ENCODE measurements around the gene SLC22A24.

SLC22A24 gene

DNA sequence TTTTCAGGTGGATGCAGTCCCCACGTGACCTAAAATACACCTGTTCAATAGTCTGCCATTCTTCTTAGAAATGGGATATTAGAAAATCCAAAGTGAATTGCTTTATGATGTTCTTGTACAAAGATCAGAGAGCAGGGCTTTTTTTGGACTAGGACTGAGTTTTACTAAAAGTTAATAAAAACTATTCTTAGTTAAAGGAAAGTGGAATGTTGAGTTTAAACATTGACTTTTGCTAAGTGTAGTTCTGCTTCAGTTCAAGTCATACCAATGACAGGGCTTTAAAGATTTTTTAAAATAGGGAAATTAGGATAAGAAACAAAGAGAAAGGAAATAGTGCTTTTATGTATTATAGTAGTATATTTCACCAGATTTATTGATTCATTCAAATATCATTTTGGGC is at the start of gene SLC22A24:
Gene SLC22A24 (minus strand): TSS at position 101 of the 400 bp plus-strand sequence. CDS start 442 bp downstream, outside the sequence.
- TF ChIP-seq CTCF (IDR thresholded peaks at IDR 0.05; ENCODE audit: low read depth, low read length, missing control alignments), result no peak
- DNase-seq, result no peak
- in situ Hi-C loops (cut with HindIII; ENCODE audit: low pct_ligation_motif_present, low sequenced_read_pairs), result no loop called here
- Histone ChIP-seq H3K27me3 (replicated peaks) (no peaks in the 10 kb centered on the region), H3K27ac (no peak within 1 kb of the TSS), H3K36me3 (replicated peaks) (no peaks in the 10 kb centered on the region), H3K4me3 (ENCODE audit: low read depth, low read length) (no peak within 1 kb of the TSS)

GRCh38 chr11:63180536-63180935 is 36.5 kb upstream of the SLC22A24 start:
- Histone ChIP-seq H3K4me3 (ENCODE audit: low read depth, low read length) (no peak overlapping the region), H3K27me3 (replicated peaks) (no peaks in the 10 kb centered on the region), H3K27ac (no peak overlapping the region), H3K36me3 (replicated peaks) (no peaks in the 10 kb centered on the region)
- TF ChIP-seq CTCF (IDR thresholded peaks at IDR 0.05; ENCODE audit: low read depth, low read length, missing control alignments), result no peak
- in situ Hi-C loops (cut with HindIII; ENCODE audit: low pct_ligation_motif_present, low sequenced_read_pairs), result no loop called here
- no peak for DNase-seq

DNA sequence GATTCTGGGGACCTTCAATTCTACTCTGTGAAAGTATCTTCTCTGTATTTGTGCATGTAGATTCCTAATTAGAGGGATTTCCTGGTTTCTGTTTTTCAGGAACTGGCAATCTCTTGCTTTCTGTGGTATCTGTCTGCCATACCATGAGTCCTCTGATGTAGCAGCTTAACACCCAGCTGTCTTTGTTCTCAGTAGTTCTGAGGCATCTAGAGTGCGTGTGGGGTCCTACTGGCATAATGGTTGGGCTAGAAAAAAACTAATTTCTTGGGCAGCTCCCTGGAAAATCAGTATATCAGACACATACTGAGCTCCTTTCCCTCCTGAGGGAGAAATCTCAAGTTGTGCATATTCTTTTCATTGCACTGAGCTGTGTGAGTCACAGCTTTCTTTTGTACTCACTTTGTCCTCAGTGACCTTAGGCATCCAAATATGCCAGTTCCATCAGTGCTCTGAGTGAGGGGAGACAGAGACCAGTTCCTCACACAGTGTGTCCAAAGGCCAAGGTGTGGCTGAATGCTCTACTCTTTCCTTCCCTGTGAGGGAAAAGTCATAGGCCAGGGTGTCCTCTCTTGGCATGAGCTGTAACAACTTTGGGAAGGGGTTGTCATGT is 35.5 kb upstream of the SLC22A24 start:
- in situ Hi-C loops (cut with HindIII; ENCODE audit: low pct_ligation_motif_present, low sequenced_read_pairs), result no loop called here
- Histone ChIP-seq H3K27me3 (replicated peaks) (no peaks in the 10 kb centered on the region), H3K36me3 (replicated peaks) (no peaks in the 10 kb centered on the region), H3K27ac (no peak overlapping the region), H3K4me3 (ENCODE audit: low read depth, low read length) (no peak overlapping the region)
- TF ChIP-seq CTCF (IDR thresholded peaks at IDR 0.05; ENCODE audit: low read depth, low read length, missing control alignments), result no peak
- DNase-seq, result no peak

- Histone ChIP-seq H3K27ac (no peak overlapping the region), H3K4me3 (ENCODE audit: low read depth, low read length) (no peak overlapping the region), H3K36me3 (replicated peaks) (no peaks in the 10 kb centered on the region), H3K27me3 (replicated peaks) (no peaks in the 10 kb centered on the region)
- TF ChIP-seq CTCF (IDR thresholded peaks at IDR 0.05; ENCODE audit: low read depth, low read length, missing control alignments), result no peak
- DNase-seq, result no peak
- in situ Hi-C loops (cut with HindIII; ENCODE audit: low pct_ligation_motif_present, low sequenced_read_pairs), result no loop called here
Observed at GRCh38 chr11:63177872-63178271, 33.9 kb upstream of the SLC22A24 start.

GRCh38 chr11:63165706-63166310 is 21.8 kb upstream of the SLC22A24 start:
- H3K4me3 ChIP-seq (ENCODE audit: low read depth, low read length), result no peak overlapping the region
- in situ Hi-C loops (cut with HindIII; ENCODE audit: low pct_ligation_motif_present, low sequenced_read_pairs), result no loop called here
- no peak for TF ChIP-seq CTCF (IDR thresholded peaks at IDR 0.05; ENCODE audit: low read depth, low read length, missing control alignments)
- no peaks in the 10 kb centered on the region for H3K36me3 ChIP-seq (replicated peaks)
- H3K27me3 ChIP-seq (replicated peaks), result no peaks in the 10 kb centered on the region
- no peak overlapping the region for H3K27ac ChIP-seq
- peak; percentile 20 for DNase-seq

DNA sequence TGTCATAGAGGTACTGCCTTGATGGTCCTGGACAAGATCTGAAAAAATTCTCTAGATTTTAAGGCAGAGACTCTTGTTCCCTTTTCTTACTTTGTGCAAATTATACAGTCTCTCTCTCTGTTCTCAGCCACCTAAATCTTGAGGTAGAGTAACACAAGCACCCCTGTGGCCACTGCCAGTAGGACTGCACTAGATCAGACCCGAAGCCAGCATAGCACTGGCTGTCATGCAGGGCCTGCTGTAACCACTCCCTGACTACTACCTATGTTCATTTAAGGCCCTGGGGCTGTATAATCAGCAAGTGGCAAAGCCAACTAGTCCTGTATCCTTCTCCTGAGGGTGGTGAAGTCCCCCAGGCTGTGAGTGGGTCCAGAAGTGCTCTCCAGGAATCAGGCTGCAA is 11.8 kb upstream of the SLC22A24 start:
- no peak overlapping the region for H3K4me3 ChIP-seq (ENCODE audit: low read depth, low read length)
- no peak for TF ChIP-seq CTCF (IDR thresholded peaks at IDR 0.05; ENCODE audit: low read depth, low read length, missing control alignments)
- in situ Hi-C loops (cut with HindIII; ENCODE audit: low pct_ligation_motif_present, low sequenced_read_pairs), result no loop called here
- H3K27ac ChIP-seq, result no peak overlapping the region
- DNase-seq, result no peak
- no peaks in the 10 kb centered on the region for H3K36me3 ChIP-seq (replicated peaks)
- H3K27me3 ChIP-seq (replicated peaks), result no peaks in the 10 kb centered on the region
